Astrocyte (in vitro differentiated cells and primary cell): Measurements from ENCODE around the gene PKP4.

Experiments used
- EZH2 ChIP-seq: IDR thresholded peaks from 2 replicates; pipeline ENCODE4 v1.6.1; 2012; ENCODE audit warnings: mild to moderate bottlenecking, low read length, inconsistent platforms; ENCODE audit not compliant: insufficient read depth
- TF ChIP-seq, protein P1 (sequence below): IDR thresholded peaks from 2 replicates; pipeline ENCODE4 v1.5.1; 2011; ENCODE audit warnings: low read depth, mild to moderate bottlenecking, inconsistent platforms, low read length, moderate library complexity; ENCODE audit not compliant: insufficient read depth

DNA sequence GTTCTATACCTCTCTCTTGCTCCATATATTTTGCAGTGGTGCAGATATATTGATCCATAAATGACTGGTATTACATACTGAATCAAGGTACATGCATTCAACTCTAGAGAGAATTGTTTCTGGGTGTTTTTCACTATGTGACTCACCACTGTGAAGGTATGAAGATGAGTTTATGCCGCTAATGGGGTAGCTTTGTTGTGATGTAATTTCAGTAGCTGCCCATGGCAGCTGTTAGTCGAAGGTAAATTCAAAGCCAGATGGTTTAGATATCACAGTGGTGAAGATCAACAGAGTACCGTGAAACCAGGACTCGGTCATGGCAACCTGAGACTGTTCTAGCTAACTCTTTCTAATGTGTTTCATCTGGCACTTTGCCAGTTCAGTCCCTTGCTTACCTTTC lies 50.4 kb downstream of the PKP4 start:
- TF ChIP-seq, protein P1, sequence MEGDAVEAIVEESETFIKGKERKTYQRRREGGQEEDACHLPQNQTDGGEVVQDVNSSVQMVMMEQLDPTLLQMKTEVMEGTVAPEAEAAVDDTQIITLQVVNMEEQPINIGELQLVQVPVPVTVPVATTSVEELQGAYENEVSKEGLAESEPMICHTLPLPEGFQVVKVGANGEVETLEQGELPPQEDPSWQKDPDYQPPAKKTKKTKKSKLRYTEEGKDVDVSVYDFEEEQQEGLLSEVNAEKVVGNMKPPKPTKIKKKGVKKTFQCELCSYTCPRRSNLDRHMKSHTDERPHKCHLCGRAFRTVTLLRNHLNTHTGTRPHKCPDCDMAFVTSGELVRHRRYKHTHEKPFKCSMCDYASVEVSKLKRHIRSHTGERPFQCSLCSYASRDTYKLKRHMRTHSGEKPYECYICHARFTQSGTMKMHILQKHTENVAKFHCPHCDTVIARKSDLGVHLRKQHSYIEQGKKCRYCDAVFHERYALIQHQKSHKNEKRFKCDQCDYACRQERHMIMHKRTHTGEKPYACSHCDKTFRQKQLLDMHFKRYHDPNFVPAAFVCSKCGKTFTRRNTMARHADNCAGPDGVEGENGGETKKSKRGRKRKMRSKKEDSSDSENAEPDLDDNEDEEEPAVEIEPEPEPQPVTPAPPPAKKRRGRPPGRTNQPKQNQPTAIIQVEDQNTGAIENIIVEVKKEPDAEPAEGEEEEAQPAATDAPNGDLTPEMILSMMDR: no peak
- TF ChIP-seq EZH2: no peak
